Measurements from ENCODE around the gene ASB3.
"Not testable (repeated sequence)": the region's sequence is repeated elsewhere in the genome, so short reads cannot be mapped to it uniquely, and the experiment has no call there.

ASB3 gene

GRCh38 chr2:53694096-53694771 lies 92.5 kb downstream of the ASB3 start:
- no peaks in the 10 kb centered on the region for H3K9me3 Mint-ChIP-seq
- H3K36me3 Mint-ChIP-seq (ENCODE audit: low read depth): peaks cover 43% of the 10 kb centered on the region
- H3K4me1 Mint-ChIP-seq (ENCODE audit: low read depth): no peaks in the 10 kb centered on the region
- no peaks in the 10 kb centered on the region for H3K27me3 Mint-ChIP-seq
- no peak overlapping the region for H3K4me3 Mint-ChIP-seq
- H3K27ac Mint-ChIP-seq: no peak overlapping the region
- intact Hi-C loops (cut with micrococcal nuclease): no loop called here

GRCh38 chr2:53690876-53691275 lies 95.9 kb downstream of the ASB3 start:
- Mint-ChIP-seq H3K4me1 (ENCODE audit: low read depth) (no peaks in the 10 kb centered on the region), H3K27ac (no peak overlapping the region), H3K9me3 (no peaks in the 10 kb centered on the region), H3K4me3 (no peak overlapping the region), H3K27me3 (no peaks in the 10 kb centered on the region), H3K36me3 (ENCODE audit: low read depth) (peaks cover 48% of the 10 kb centered on the region)
- intact Hi-C loops (cut with micrococcal nuclease): no loop called here

- no peak overlapping the region for H3K4me3 Mint-ChIP-seq
- no peak overlapping the region for H3K27ac Mint-ChIP-seq
- no peaks in the 10 kb centered on the region for H3K4me1 Mint-ChIP-seq (ENCODE audit: low read depth)
- no peaks in the 10 kb centered on the region for H3K27me3 Mint-ChIP-seq
- intact Hi-C loops (cut with micrococcal nuclease): no loop called here
- no peaks in the 10 kb centered on the region for H3K9me3 Mint-ChIP-seq
- peaks cover 21% of the 10 kb centered on the region for H3K36me3 Mint-ChIP-seq (ENCODE audit: low read depth)
Observed at GRCh38 chr2:53672881-53673522, 113.8 kb downstream of the ASB3 start.

- intact Hi-C loops (cut with micrococcal nuclease): no loop called here
- H3K27ac Mint-ChIP-seq: no peak overlapping the region
- peaks cover 33% of the 10 kb centered on the region for H3K36me3 Mint-ChIP-seq (ENCODE audit: low read depth)
- H3K4me3 Mint-ChIP-seq: no peak overlapping the region
- no peaks in the 10 kb centered on the region for H3K4me1 Mint-ChIP-seq (ENCODE audit: low read depth)
- peaks cover 10% of the 10 kb centered on the region for H3K9me3 Mint-ChIP-seq
- H3K27me3 Mint-ChIP-seq: no peaks in the 10 kb centered on the region
Observed at GRCh38 chr2:53670331-53670730, 116.4 kb downstream of the ASB3 start.

GRCh38 chr2:53668624-53669026 lies 118.1 kb downstream of the ASB3 start:
- Mint-ChIP-seq H3K9me3 (peaks cover 21% of the 10 kb centered on the region), H3K36me3 (ENCODE audit: low read depth) (peaks cover 36% of the 10 kb centered on the region), H3K27me3 (no peaks in the 10 kb centered on the region), H3K27ac (no peak overlapping the region), H3K4me1 (ENCODE audit: low read depth) (no peaks in the 10 kb centered on the region), H3K4me3 (no peak overlapping the region)
- intact Hi-C loops (cut with micrococcal nuclease): no loop called here

- Mint-ChIP-seq H3K36me3 (ENCODE audit: low read depth) (peaks cover 39% of the 10 kb centered on the region), H3K9me3 (peaks cover 25% of the 10 kb centered on the region)
- H3K27ac Mint-ChIP-seq; H3K4me1 Mint-ChIP-seq (ENCODE audit: low read depth); H3K4me3 Mint-ChIP-seq; intact Hi-C loops (cut with micrococcal nuclease); H3K27me3 Mint-ChIP-seq: not testable (repeated sequence)
Observed at GRCh38 chr2:53667130-53667529, 119.6 kb downstream of the ASB3 start.

GRCh38 chr2:53660886-53661285 lies 125.9 kb downstream of the ASB3 start:
- intact Hi-C loops (cut with micrococcal nuclease): no loop called here
- Mint-ChIP-seq H3K9me3 (peaks cover 16% of the 10 kb centered on the region), H3K27ac (no peak overlapping the region), H3K4me3 (no peak overlapping the region), H3K4me1 (ENCODE audit: low read depth) (no peaks in the 10 kb centered on the region), H3K27me3 (no peaks in the 10 kb centered on the region), H3K36me3 (ENCODE audit: low read depth) (peaks cover 6% of the 10 kb centered on the region)

- H3K9me3 Mint-ChIP-seq; H3K36me3 Mint-ChIP-seq (ENCODE audit: low read depth); H3K27ac Mint-ChIP-seq; H3K27me3 Mint-ChIP-seq; H3K4me3 Mint-ChIP-seq; H3K4me1 Mint-ChIP-seq (ENCODE audit: low read depth); intact Hi-C loops (cut with micrococcal nuclease): not testable (repeated sequence)
Observed at GRCh38 chr2:53658474-53658873, 128.3 kb downstream of the ASB3 start.

- H3K4me3 Mint-ChIP-seq: no peak overlapping the region
- H3K27me3 Mint-ChIP-seq: no peaks in the 10 kb centered on the region
Observed at GRCh38 chr2:53655256-53655655, 131.5 kb downstream of the ASB3 start.

GRCh38 chr2:53654396-53654795 lies 132.4 kb downstream of the ASB3 start:
- Mint-ChIP-seq H3K27me3 (no peaks in the 10 kb centered on the region), H3K4me3 (no peak overlapping the region), H3K4me1 (ENCODE audit: low read depth) (no peaks in the 10 kb centered on the region), H3K27ac (no peak overlapping the region), H3K36me3 (ENCODE audit: low read depth) (no peaks in the 10 kb centered on the region), H3K9me3 (no peaks in the 10 kb centered on the region)
- intact Hi-C loops (cut with micrococcal nuclease): no loop called here

More at GRCh38 chr2:53655256-53655655, 131.5 kb downstream of the ASB3 start:
- Mint-ChIP-seq H3K27ac (no peak overlapping the region), H3K4me1 (ENCODE audit: low read depth) (no peaks in the 10 kb centered on the region), H3K36me3 (ENCODE audit: low read depth) (no peaks in the 10 kb centered on the region), H3K9me3 (no peaks in the 10 kb centered on the region)
- intact Hi-C loops (cut with micrococcal nuclease): no loop called here

GRCh38 chr2:53652131-53652530 lies 134.6 kb downstream of the ASB3 start:
- H3K4me1 Mint-ChIP-seq (ENCODE audit: low read depth): no peaks in the 10 kb centered on the region
- H3K27ac Mint-ChIP-seq: no peak overlapping the region
- H3K9me3 Mint-ChIP-seq: no peaks in the 10 kb centered on the region
- H3K27me3 Mint-ChIP-seq: no peaks in the 10 kb centered on the region
- H3K4me3 Mint-ChIP-seq: no peak overlapping the region
- intact Hi-C loops (cut with micrococcal nuclease): no loop called here
- H3K36me3 Mint-ChIP-seq (ENCODE audit: low read depth): no peaks in the 10 kb centered on the region

GRCh38 chr2:53646788-53647187 lies 140.0 kb downstream of the ASB3 start:
- H3K4me1 Mint-ChIP-seq (ENCODE audit: low read depth): no peaks in the 10 kb centered on the region
- no peaks in the 10 kb centered on the region for H3K36me3 Mint-ChIP-seq (ENCODE audit: low read depth)
- H3K27ac Mint-ChIP-seq: no peak overlapping the region
- H3K4me3 Mint-ChIP-seq: no peak overlapping the region
- intact Hi-C loops (cut with micrococcal nuclease): no loop called here
- no peaks in the 10 kb centered on the region for H3K27me3 Mint-ChIP-seq
- no peaks in the 10 kb centered on the region for H3K9me3 Mint-ChIP-seq

- intact Hi-C loops (cut with micrococcal nuclease): no loop called here
- Mint-ChIP-seq H3K9me3 (peaks cover 9% of the 10 kb centered on the region), H3K36me3 (ENCODE audit: low read depth) (no peaks in the 10 kb centered on the region)
Observed at GRCh38 chr2:53641290-53641689, 145.5 kb downstream of the ASB3 start.

GRCh38 chr2:53640466-53640865 lies 146.3 kb downstream of the ASB3 start:
- no peaks in the 10 kb centered on the region for H3K27me3 Mint-ChIP-seq

More at GRCh38 chr2:53641290-53641689, 145.5 kb downstream of the ASB3 start:
- Mint-ChIP-seq H3K27me3 (no peaks in the 10 kb centered on the region), H3K4me3 (no peak overlapping the region), H3K27ac (no peak overlapping the region), H3K4me1 (ENCODE audit: low read depth) (no peaks in the 10 kb centered on the region)

GRCh38 chr2:53636596-53636995 lies 150.2 kb downstream of the ASB3 start:
- H3K27me3 Mint-ChIP-seq: no peaks in the 10 kb centered on the region
- intact Hi-C loops (cut with micrococcal nuclease): no loop called here

More at GRCh38 chr2:53640466-53640865, 146.3 kb downstream of the ASB3 start:
- Mint-ChIP-seq H3K36me3 (ENCODE audit: low read depth) (no peaks in the 10 kb centered on the region), H3K4me3 (no peak overlapping the region), H3K4me1 (ENCODE audit: low read depth) (no peaks in the 10 kb centered on the region), H3K27ac (no peak overlapping the region), H3K9me3 (peaks cover 9% of the 10 kb centered on the region)
- intact Hi-C loops (cut with micrococcal nuclease): no loop called here

More at GRCh38 chr2:53636596-53636995, 150.2 kb downstream of the ASB3 start:
- Mint-ChIP-seq H3K9me3 (peaks cover 9% of the 10 kb centered on the region), H3K36me3 (ENCODE audit: low read depth) (no peaks in the 10 kb centered on the region), H3K4me1 (ENCODE audit: low read depth) (no peaks in the 10 kb centered on the region), H3K27ac (no peak overlapping the region), H3K4me3 (no peak overlapping the region)
